GM10248 (cell line): ENCODE measurements around the gene VMAC.

Experiments used
- CTCF ChIA-PET: fragments of 300-600 bp; sonication (Branson Sonifier 250); formaldehyde crosslinking; extraction: SDS; loops from one replicate; lab custom pipeline; 2021; ENCODE audit warnings: antibody characterized with exemption; lab: Yijun Ruan, JAX
- POLR2A ChIA-PET: fragments of 350-650 bp; sonication (Branson Sonifier 250); formaldehyde crosslinking; extraction: SDS; loops from one replicate; lab custom pipeline; 2020; ENCODE audit warnings: antibody characterized with exemption; lab: Yijun Ruan, JAX
- DNase-seq: peaks from one replicate; pipeline ENCODE4 v3.0.0; 2012; ENCODE audit errors: extremely low spot score
- TF ChIP-seq, protein P1 (sequence below): IDR thresholded peaks from 2 replicates; pipeline ENCODE4 v1.5.1; 2012; ENCODE audit warnings: mild to moderate bottlenecking, low read depth; ENCODE audit errors: extremely low read depth, missing control alignments, control extremely low read depth

The VMAC gene

GRCh38 chr19:5941673-5942072 is 37.0 kb downstream of the VMAC start:
- no peak for DNase-seq
- POLR2A ChIA-PET: interaction anchor here (0.6 kb wide), 1 partner anchor 33 kb away, joined by 3 read pairs; no protein-coding TSS in a partner anchor
- CTCF ChIA-PET: interaction anchor here (1.0 to 2.2 kb wide), 5 partner anchors 10 to 81 kb away, joined by 3 to 8 read pairs (median 4); partner anchors contain the start of gene NDUFA11
- TF ChIP-seq, protein P1, sequence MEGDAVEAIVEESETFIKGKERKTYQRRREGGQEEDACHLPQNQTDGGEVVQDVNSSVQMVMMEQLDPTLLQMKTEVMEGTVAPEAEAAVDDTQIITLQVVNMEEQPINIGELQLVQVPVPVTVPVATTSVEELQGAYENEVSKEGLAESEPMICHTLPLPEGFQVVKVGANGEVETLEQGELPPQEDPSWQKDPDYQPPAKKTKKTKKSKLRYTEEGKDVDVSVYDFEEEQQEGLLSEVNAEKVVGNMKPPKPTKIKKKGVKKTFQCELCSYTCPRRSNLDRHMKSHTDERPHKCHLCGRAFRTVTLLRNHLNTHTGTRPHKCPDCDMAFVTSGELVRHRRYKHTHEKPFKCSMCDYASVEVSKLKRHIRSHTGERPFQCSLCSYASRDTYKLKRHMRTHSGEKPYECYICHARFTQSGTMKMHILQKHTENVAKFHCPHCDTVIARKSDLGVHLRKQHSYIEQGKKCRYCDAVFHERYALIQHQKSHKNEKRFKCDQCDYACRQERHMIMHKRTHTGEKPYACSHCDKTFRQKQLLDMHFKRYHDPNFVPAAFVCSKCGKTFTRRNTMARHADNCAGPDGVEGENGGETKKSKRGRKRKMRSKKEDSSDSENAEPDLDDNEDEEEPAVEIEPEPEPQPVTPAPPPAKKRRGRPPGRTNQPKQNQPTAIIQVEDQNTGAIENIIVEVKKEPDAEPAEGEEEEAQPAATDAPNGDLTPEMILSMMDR: no peak

DNA sequence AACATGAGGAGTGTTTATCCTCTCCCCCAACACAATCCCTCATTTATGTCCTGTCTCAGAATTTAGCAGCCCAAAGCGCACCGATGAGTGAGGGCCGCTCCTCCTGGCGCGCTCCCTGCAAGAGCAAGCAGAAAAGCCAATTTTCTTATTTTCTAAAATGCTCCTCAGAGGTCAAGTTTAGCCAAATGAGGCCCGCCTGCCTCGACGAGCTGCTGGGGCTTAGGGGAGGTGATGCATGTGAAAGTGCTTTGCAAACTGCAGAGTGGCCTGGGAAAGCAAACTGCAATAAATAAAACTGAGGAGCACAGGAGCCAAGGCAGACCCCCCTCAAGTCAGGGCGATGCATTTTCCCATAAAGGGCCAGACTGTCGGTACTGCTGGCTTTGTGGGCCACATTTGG is 38.4 kb downstream of the VMAC start:
- ChIA-PET CTCF (interaction anchor here (1.2 to 2.2 kb wide), 3 partner anchors 10 to 105 kb away, joined by 3 to 5 read pairs (median 4); no protein-coding TSS in a partner anchor), POLR2A (interaction anchor here (0.7 kb wide), 1 partner anchor 62 kb away, joined by 3 read pairs; no protein-coding TSS in a partner anchor)
- TF ChIP-seq, protein P1: no peak
- no peak for DNase-seq

GRCh38 chr19:5943623-5944022 is 39.0 kb downstream of the VMAC start:
- TF ChIP-seq, protein P1: no peak
- CTCF ChIA-PET: interaction anchor here (1.0 to 2.2 kb wide), 5 partner anchors 9 to 104 kb away, joined by 3 to 5 read pairs (median 3); no protein-coding TSS in a partner anchor
- POLR2A ChIA-PET: no interaction called here
- no peak for DNase-seq

DNA sequence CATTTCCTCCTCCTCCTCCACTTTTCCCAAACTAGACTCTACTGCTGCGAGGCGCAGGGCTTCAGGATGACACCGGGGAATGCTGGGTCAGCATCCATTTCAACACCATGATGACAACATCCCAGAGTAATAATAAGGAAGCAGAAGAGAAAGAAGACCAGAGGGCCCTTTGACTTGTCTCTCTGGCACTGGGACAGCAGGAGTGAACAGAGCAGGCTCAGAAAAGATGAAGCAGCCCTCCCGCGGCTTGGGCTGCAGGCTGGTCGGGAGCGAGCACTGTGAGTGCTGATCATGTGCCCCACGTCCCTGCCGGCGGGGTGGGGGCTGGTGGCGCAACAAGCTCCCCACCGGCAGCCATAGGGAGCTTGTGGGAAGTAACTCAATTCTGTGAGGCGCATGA is 42.8 kb downstream of the VMAC start:
- DNase-seq: no peak
- ChIA-PET POLR2A (no interaction called here), CTCF (interaction anchor here (0.8 to 12.0 kb wide), 3 partner anchors 20 to 143 kb away, joined by 3 to 88 read pairs (median 5); partner anchors contain the start of gene NRTN)
- TF ChIP-seq, protein P1: no peak

DNA sequence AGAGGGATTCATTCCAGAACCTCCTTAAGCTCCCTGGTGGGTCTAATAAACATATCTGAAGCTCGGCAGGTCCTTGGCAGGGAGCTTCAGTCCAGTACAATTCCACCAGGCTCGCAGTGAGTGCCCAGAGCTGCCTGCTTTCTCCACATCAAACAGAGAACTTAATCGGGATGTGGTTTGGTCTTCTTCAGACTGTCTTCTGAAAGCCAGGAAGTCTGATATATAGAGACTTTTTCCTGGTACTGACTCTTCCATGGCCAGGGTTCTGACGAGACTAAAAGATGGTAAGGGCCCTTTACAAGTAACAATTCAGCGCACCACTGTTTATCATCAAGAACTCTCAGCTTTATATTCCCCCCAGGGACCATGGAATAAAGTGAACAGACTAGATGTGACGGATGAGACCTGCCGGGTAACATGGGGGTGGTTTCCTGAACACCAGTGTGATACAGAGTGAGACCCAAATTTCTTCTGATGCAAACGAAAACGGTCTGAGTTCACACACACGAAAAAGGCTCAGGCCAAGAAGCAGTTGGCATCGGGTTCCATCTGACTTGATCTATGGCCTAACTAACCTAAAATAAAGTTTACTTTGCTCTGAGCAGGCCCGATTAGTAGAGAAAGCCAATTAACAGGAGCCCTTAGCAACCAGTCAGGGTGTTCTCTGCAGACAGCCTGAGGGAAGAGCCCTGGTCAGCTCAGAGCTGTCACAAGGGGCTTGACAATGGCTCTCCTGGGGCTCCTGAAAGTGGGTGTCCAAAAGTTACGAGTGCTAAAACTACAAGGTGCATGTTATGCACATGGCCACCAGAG is 44.3 kb downstream of the VMAC start:
- no peak for DNase-seq
- TF ChIP-seq, protein P1: no peak
- ChIA-PET CTCF (interaction anchor here (0.7 to 12.0 kb wide), 6 partner anchors 10 to 145 kb away, joined by 3 to 88 read pairs (median 3); partner anchors contain the start of gene NRTN), POLR2A (no interaction called here)

- TF ChIP-seq, protein P1: no peak
- CTCF ChIA-PET: interaction anchor here (0.9 to 12.0 kb wide), 2 partner anchors 11 to 17 kb away, joined by 3 to 88 read pairs; no protein-coding TSS in a partner anchor
- DNase-seq: no peak
- POLR2A ChIA-PET: no interaction called here
Measured at GRCh38 chr19:5949792-5950305, 45.2 kb downstream of the VMAC start.
